Duodenal mucosa (tissue), 2 donors: Measurements from ENCODE around the gene CREB3.

Source experiments
- H3K27ac ChIP-seq: one replicate; pipeline ENCODE4 v1.7.0; 2013; ENCODE audit warnings: low read depth, low read length
- H3K27me3 ChIP-seq, 2 donors: one replicate each; pipeline ENCODE4 v1.7.0; 2013; ENCODE audit warnings: low read length in 2 of 2, control low read depth in 1 of 2; ENCODE audit not compliant: insufficient read depth in 2 of 2, control insufficient read depth in 1 of 2
- H3K36me3 ChIP-seq, 2 donors: one replicate each; pipeline ENCODE4 v1.7.0; 2013; ENCODE audit warnings: low read length in 2 of 2, control low read depth in 1 of 2; ENCODE audit not compliant: insufficient read depth in 2 of 2, control insufficient read depth in 1 of 2
- H3K4me1 ChIP-seq, 2 donors: one replicate each; pipeline ENCODE4 v1.7.0; 2013; ENCODE audit warnings: low read length in 2 of 2, control low read depth in 1 of 2; ENCODE audit not compliant: insufficient read depth in 2 of 2, control insufficient read depth in 1 of 2
- H3K4me3 ChIP-seq, 2 donors: one replicate each; pipeline ENCODE4 v1.7.0; 2013; ENCODE audit warnings: low read length in 2 of 2, low read depth in 1 of 2
- H3K9ac ChIP-seq, 2 donors: one replicate each; pipeline ENCODE4 v1.7.0; 2013; ENCODE audit warnings: low read length in 2 of 2, low read depth in 1 of 2
- H3K9me3 ChIP-seq, 2 donors: one replicate each; pipeline ENCODE4 v1.7.0; 2013; ENCODE audit warnings: low read length in 2 of 2, control low read depth in 1 of 2; ENCODE audit not compliant: control insufficient read depth in 1 of 2

The CREB3 gene

GRCh38 chr9:35746583-35746982, 14.1 kb downstream of the CREB3 start:
- Histone ChIP-seq H3K27ac (peak overlapping the region; percentile 70), H3K36me3 (peaks cover 36 to 44% of the 10 kb centered on the region in 2 donors), H3K4me1 (peaks cover 40 to 44% of the 10 kb centered on the region in 2 donors), H3K9ac (peak overlapping the region; percentile 90 to 96), H3K27me3 (no peaks in the 10 kb centered on the region), H3K4me3 (peak overlapping the region; percentile 81 to 99), H3K9me3 (no peaks in the 10 kb centered on the region)

GRCh38 chr9:35748242-35748857, 15.9 kb downstream of the CREB3 start:
- Histone ChIP-seq H3K9ac (peak overlapping the region; percentile 90 to 96), H3K27me3 (no peaks in the 10 kb centered on the region), H3K4me1 (peaks cover 37 to 44% of the 10 kb centered on the region in 2 donors), H3K36me3 (peaks cover 40 to 43% of the 10 kb centered on the region in 2 donors), H3K9me3 (no peaks in the 10 kb centered on the region), H3K4me3 (peak overlapping the region; percentile 81 to 99), H3K27ac (peak overlapping the region; percentile 92)

- Histone ChIP-seq H3K9me3 (no peaks in the 10 kb centered on the region), H3K4me1 (peaks cover 37 to 42% of the 10 kb centered on the region in 2 donors), H3K36me3 (peaks cover 40 to 43% of the 10 kb centered on the region in 2 donors), H3K4me3 (peak within 1 kb of the TSS; percentile 81 to 99), H3K27ac (peak within 1 kb of the TSS; percentile 92), H3K27me3 (no peaks in the 10 kb centered on the region), H3K9ac (peak within 1 kb of the TSS; percentile 95 to 96)
Measured at GRCh38 chr9:35748858-35749514, 16.5 kb downstream of the CREB3 start, which contains the start of the genes GBA2 and RGP1. Gene GBA2, minus strand, starts transcription at chr9:35749228. Its CDS starts 524 bp downstream, at chr9:35748704. Gene RGP1, plus strand, starts transcription at chr9:35749287. Its CDS starts 469 bp downstream, at chr9:35749756.

GRCh38 chr9:35749515-35750255, 17.2 kb downstream of the CREB3 start:
- Histone ChIP-seq H3K27ac (peak overlapping the region; percentile 92), H3K27me3 (no peaks in the 10 kb centered on the region), H3K4me1 (peaks cover 35 to 37% of the 10 kb centered on the region in 2 donors), H3K9me3 (no peaks in the 10 kb centered on the region), H3K36me3 (peaks cover 37 to 42% of the 10 kb centered on the region in 2 donors), H3K4me3 (peak overlapping the region; percentile 81 to 99), H3K9ac (peak overlapping the region; percentile 95 to 96)

DNA sequence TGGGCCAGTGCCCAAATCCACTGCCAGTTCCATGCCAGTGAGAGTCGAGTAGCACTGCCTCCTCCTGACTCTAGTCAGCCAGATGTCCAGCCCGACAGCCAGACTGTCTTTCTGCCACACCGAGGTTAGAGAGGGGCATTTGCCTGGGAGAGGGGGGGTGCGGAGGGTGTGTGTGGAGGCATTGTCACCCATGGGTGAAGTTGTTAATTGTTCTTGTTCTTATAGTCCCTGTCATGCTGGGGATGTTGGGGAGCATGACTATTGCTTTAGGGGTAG, 17.7 kb downstream of the CREB3 start:
- Histone ChIP-seq H3K4me1 (peaks cover 32 to 37% of the 10 kb centered on the region in 2 donors), H3K9ac (peak overlapping the region; percentile 95 to 96), H3K4me3 (peak overlapping the region; percentile 81 to 99), H3K27ac (no peak overlapping the region), H3K27me3 (no peaks in the 10 kb centered on the region), H3K36me3 (peaks cover 36 to 39% of the 10 kb centered on the region in 2 donors), H3K9me3 (no peaks in the 10 kb centered on the region)

DNA sequence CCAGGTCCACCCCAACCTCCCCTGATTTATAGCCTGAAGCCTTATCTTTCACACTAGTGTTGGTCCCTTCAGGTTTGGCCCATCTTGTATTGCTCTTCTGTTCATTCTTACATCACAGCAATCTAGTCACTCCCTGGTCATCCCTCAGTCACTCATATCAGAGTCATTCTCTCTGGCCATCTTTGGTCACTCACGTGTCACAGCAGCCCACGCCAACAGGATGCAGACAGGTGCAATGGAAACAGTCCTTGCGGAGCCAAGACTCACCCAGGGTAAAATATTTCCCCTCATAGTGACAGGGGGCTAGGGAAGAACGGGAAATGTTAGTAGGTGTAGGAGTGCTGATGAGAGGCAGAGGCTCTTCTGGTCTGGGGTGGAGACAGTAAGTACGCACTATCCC, 21.0 kb downstream of the CREB3 start:
- peaks cover 36 to 39% of the 10 kb centered on the region in 2 donors for H3K36me3 ChIP-seq
- H3K4me1 ChIP-seq = peaks cover 14 to 27% of the 10 kb centered on the region in 2 donors
- no peaks in the 10 kb centered on the region for H3K27me3 ChIP-seq

DNA sequence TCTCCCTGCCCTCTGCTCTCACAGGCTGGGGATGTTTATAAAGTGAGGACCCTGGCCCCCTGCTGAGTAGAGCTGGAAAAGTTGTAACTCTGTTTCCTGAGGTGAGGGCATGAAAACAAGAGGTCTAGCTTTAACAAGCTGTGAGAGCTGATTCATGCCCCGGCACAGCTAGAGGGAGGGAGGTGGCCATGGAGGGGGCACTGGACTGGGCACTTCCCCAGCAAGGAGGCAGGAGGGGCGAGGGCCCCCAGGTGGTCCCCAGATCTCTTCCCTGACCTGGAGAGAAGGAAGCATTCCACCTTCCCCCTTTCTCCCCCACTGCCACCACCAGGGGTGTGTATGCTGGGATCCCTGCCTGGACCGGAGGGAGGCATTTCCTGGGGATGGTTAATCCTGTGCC, 21.8 kb downstream of the CREB3 start, which contains the start of gene MSMP:
MSMP (minus strand) TSS at position 13 of the 400 bp plus-strand sequence. CDS start 147 bp downstream, outside the sequence.
- H3K4me3 ChIP-seq = no peak within 1 kb of the TSS

More for the DNA sequence above, 21.0 kb downstream of the CREB3 start:
- H3K4me3 ChIP-seq = no peak overlapping the region
- no peaks in the 10 kb centered on the region for H3K9me3 ChIP-seq
- no peak overlapping the region for H3K9ac ChIP-seq
- no peak overlapping the region for H3K27ac ChIP-seq

DNA sequence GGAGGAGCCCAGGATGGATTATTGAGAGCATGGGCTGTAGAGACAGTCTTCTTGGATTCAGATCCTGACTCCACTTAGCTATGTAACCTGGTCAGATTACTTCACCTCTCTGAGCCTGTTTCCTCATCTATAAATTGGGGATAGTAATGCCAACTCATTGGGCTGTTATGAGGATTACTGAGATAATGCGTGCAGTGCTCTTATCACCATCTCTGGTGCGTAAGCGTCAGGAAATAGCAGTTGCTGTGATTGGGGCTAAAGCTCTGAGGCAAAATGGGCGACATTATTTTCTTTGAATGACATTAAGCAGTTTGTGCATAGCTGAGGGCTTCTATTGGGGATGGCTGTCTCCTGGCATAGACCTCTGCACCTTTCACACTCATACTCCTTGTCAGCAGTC, 22.6 kb downstream of the CREB3 start:
- Histone ChIP-seq H3K9me3 (no peaks in the 10 kb centered on the region), H3K36me3 (peaks cover 36 to 39% of the 10 kb centered on the region in 2 donors), H3K9ac (no peak overlapping the region), H3K4me1 (peaks cover 16 to 25% of the 10 kb centered on the region in 2 donors), H3K27ac (no peak overlapping the region), H3K4me3 (no peak overlapping the region), H3K27me3 (no peaks in the 10 kb centered on the region)

More for the DNA sequence above, 21.8 kb downstream of the CREB3 start, which contains the start of gene MSMP:
- no peaks in the 10 kb centered on the region for H3K9me3 ChIP-seq
- H3K27me3 ChIP-seq = no peaks in the 10 kb centered on the region
- H3K4me1 ChIP-seq = peaks cover 20 to 30% of the 10 kb centered on the region in 2 donors
- H3K36me3 ChIP-seq = peaks cover 36 to 39% of the 10 kb centered on the region in 2 donors
- no peak within 1 kb of the TSS for H3K9ac ChIP-seq
- no peak within 1 kb of the TSS for H3K27ac ChIP-seq

- peak overlapping the region; percentile 81 for H3K27ac ChIP-seq
- peaks cover 18 to 19% of the 10 kb centered on the region in 2 donors for H3K4me1 ChIP-seq
- H3K36me3 ChIP-seq = peaks cover 26 to 29% of the 10 kb centered on the region in 2 donors
- H3K9ac ChIP-seq = peak overlapping the region; percentile 61 to 84
- H3K4me3 ChIP-seq = peak overlapping the region; percentile 86 to 89
- no peaks in the 10 kb centered on the region for H3K27me3 ChIP-seq
- H3K9me3 ChIP-seq = no peaks in the 10 kb centered on the region
Measured at GRCh38 chr9:35756275-35757225, 24.1 kb downstream of the CREB3 start.
